Thyroid gland (tissue), 4 donors: Measurements from ENCODE around the gene ZNF487. TPM values are rescaled to one million over a fixed set of nuclear protein-coding genes. Genes with fewer than 3 reads are reported as not detected.
"Not testable (repeated sequence)": the region's sequence is repeated elsewhere in the genome, so short reads cannot be mapped to it uniquely, and the experiment has no call there.

Experiments used
- DNase-seq, 2 donors: peaks; one replicate each; pipeline ENCODE4 v3.0.0-alpha.2; 2019
- H3K27ac ChIP-seq, 3 donors: fragments of 200-600 bp; sonication (generic); 1 replicate in 2 of 3; 2 replicates in 1 of 3; pipeline ENCODE4 v1.5.1; 2016 to 2019; ENCODE audit warnings: mild to moderate bottlenecking in 1 of 3, moderate library complexity in 1 of 3
- H3K27me3 ChIP-seq: fragments of 200-600 bp; sonication (generic); one replicate; pipeline ENCODE4 v1.5.1; 2019
- H3K36me3 ChIP-seq, 2 donors: fragments of 200-600 bp; sonication (generic); one replicate each; pipeline ENCODE4 v1.5.1; 2016 to 2019
- H3K4me1 ChIP-seq, 2 donors: fragments of 200-600 bp; sonication (generic); one replicate each; pipeline ENCODE4 v1.5.1; 2017 to 2019
- H3K4me3 ChIP-seq, 3 donors: fragments of 200-600 bp; sonication (generic); replicated peaks in 1 of 3; 1 replicate in 2 of 3; 2 replicates in 1 of 3; pipeline ENCODE4 v1.5.1; 2016; ENCODE audit warnings: mild to moderate bottlenecking in 1 of 3
- H3K9me3 ChIP-seq: fragments of 200-600 bp; sonication (generic); one replicate; pipeline ENCODE4 v1.5.1; 2017
- CTCF ChIP-seq, 6 experiments: fragments of 200-600 bp in 3 of 6; fragments of 450-650 bp in 3 of 6; sonication (generic) in 3 of 6; IDR thresholded peaks; one replicate each; pipeline ENCODE4 v1.5.1; 2016 to 2019; ENCODE audit warnings: antibody characterized with exemption in 6 of 6, mild to moderate bottlenecking in 2 of 6, inconsistent platforms in 1 of 6, moderate library complexity in 1 of 6
- POLR2A ChIP-seq, 2 donors: fragments of 450-650 bp; IDR thresholded peaks; one replicate each; pipeline ENCODE4 v1.6.1; 2017; ENCODE audit warnings: antibody characterized with exemption in 2 of 2, mild to moderate bottlenecking in 2 of 2, moderate library complexity in 1 of 2
- WGBS, 2 donors: methylation state at CpG; one replicate each; pipeline ENCODE4 v1.1.5; 2017; 5-methylcytosine and 5-hydroxymethylcytosine counted together
- intact Hi-C: fragments of 100-400 bp; cut with DNase I; formaldehyde crosslinking; loops from one replicate; pipeline ENCODE4 v1.15.1; 2023
- total RNA-seq, 4 donors: library from RNA; depleted of rRNA; stranded (reverse); fragments of >200 nt; gene quantifications; one replicate each; pipeline ENCODE4 v1.2.3, GENCODE V29; 2016

Gene ZNF487
- total RNA-seq, 4 donors from 2014 or later, result 11.9 to 21.7 (median 19.9) TPM

DNA sequence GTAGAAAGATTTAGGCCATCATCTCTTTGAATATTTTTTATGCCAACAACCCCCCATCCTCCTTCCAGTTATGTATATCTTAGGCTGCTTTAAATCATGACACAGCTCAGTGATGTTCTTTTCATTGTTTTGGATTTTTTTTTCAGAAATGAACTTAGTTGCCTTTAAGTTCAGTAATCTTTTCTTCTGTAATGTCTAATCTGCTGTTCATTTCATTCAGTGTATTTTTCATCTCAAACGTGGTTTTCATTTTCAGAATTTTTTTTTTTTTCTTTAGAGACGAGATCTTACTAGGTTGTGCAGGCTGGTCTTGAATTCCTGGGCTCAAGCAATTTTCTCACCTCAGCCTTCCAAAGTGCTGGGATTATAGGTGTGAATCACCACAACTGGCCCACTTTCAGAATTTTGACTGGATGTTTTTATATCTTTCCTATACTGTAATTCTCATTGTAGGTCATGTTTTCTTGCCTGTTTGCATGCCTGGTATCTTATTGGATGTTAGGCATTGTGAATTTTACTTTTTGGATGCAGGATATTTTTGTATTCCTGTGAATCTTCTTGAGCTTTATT is 8.1 kb downstream of the ZNF487 start:
- DNase-seq, result no peak
- no peak for TF ChIP-seq POLR2A (IDR thresholded peaks at IDR 0.05)

DNA sequence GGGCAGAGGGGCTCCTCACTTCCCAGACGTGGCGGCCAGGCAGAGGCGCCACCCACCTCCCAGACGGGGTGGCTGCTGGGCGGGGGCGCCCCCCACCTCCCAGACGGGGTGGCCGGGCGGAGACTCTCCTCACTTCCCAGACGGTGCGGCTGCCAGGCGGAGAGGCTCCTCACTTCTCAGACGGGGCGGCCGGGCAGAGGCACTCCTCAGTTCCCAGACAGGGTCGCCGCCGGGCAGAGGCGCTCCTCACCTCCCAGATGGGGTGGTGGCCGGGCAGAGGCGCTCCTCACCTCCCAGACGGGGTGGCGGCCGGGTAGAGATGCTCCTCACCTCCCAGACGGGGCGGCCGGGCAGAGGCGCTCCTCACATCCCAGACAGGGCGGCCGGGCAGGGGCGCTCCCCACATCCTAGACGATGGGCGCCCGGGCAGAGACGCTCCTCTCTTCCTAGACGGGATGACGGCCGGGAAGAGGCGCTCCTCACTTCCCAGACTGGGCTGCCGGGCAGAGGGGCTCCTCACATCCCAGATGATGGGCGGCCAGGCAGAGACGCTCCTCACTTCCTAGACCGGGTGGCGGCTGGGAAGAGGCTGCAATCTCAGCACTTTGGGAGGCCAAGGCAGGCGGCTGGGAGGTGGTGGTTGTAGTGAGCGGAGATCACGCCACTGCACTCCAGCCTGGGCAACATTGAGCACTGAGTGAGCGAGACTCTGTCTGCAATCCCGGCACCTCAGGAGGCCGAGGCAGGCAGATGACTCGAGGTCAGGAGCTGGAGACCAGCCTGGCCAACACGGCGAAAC is 9.5 kb downstream of the ZNF487 start:
- WGBS, 2 donors, result 96 to 98% methylated on average over 33 to 36 of the region's 53 CpGs
- H3K27me3 ChIP-seq, intact Hi-C loops, H3K4me3 ChIP-seq, DNase-seq, H3K4me1 ChIP-seq, H3K36me3 ChIP-seq, H3K9me3 ChIP-seq, H3K27ac ChIP-seq: not testable (repeated sequence)

More for the DNA sequence above, 8.1 kb downstream of the ZNF487 start:
- Histone ChIP-seq H3K27ac (no peak overlapping the region), H3K9me3 (no peaks in the 10 kb centered on the region), H3K4me3 (no peak overlapping the region), H3K27me3 (no peaks in the 10 kb centered on the region), H3K4me1 (peaks cover 0 to 6% of the 10 kb centered on the region in 2 donors), H3K36me3 (no peaks in the 10 kb centered on the region)
- WGBS, 2 donors, result 94 to 95% methylated on average over 2 of the region's 2 CpGs
- intact Hi-C loops, result no loop called here

GRCh38 chr10:43448742-43449141 is 11.8 kb downstream of the ZNF487 start:
- no peak overlapping the region for H3K27ac ChIP-seq
- 81 to 95% methylated on average over 2 of the region's 2 CpGs for WGBS, 2 donors
- no peaks in the 10 kb centered on the region for H3K36me3 ChIP-seq
- peaks cover 6 to 24% of the 10 kb centered on the region in 2 donors for H3K4me1 ChIP-seq
- TF ChIP-seq POLR2A (IDR thresholded peaks at IDR 0.05) (no peak), CTCF (IDR thresholded peaks at IDR 0.05) (no peak)
- H3K4me3 ChIP-seq, result no peak overlapping the region
- intact Hi-C loops, result no loop called here
- DNase-seq, result no peak
- H3K27me3 ChIP-seq, result no peaks in the 10 kb centered on the region
- H3K9me3 ChIP-seq, result no peaks in the 10 kb centered on the region

DNA sequence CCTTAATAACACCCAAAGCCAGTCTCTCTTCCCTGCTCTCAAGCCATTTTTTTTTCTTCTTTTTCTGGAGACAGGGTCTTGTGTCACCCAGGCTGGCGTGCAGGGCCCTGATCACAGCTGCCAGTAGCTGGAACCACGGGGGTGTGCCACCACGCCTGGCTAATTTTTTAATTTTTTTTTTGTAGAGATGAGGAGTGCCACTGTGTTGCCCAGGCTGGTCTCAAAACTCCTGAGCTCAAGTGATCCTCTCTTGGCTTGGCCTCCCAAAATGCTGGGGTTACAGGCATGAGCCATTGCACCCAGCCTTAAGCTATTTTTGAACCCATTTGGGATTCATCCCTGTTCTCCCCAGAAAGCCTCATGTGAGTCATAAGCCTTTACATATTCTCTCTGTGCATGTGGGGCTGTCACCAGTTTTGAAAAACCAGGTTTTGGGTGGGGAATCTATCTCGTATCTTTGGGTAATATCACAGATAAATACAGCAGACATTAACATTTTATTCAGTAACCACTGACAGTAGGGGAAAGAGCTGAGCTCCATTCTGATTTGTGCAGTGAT is 15.5 kb downstream of the ZNF487 start:
- no peaks in the 10 kb centered on the region for H3K27me3 ChIP-seq
- peaks cover 20 to 35% of the 10 kb centered on the region in 2 donors for H3K4me1 ChIP-seq
- 25 to 42% methylated on average over 4 of the region's 4 CpGs for WGBS, 2 donors
- peak; percentile 59 to 64 for DNase-seq
- peak overlapping the region; percentile 1 to 34 (median 22) for H3K27ac ChIP-seq
- no peak for TF ChIP-seq CTCF (IDR thresholded peaks at IDR 0.05)
- TF ChIP-seq POLR2A (IDR thresholded peaks at IDR 0.05), result no peak
- intact Hi-C loops, result no loop called here
- H3K9me3 ChIP-seq, result no peaks in the 10 kb centered on the region
- no peaks in the 10 kb centered on the region for H3K36me3 ChIP-seq
- H3K4me3 ChIP-seq, result no peak overlapping the region

GRCh38 chr10:43453266-43453831 is 16.4 kb downstream of the ZNF487 start:
- H3K27me3 ChIP-seq, result no peaks in the 10 kb centered on the region
- H3K27ac ChIP-seq, result peak overlapping the region in 2 of 3 donors; percentile 1 to 22
- TF ChIP-seq CTCF (IDR thresholded peaks at IDR 0.05) (no peak), POLR2A (IDR thresholded peaks at IDR 0.05) (no peak)
- peaks cover 20 to 35% of the 10 kb centered on the region in 2 donors for H3K4me1 ChIP-seq
- no peak for DNase-seq
- 81 to 86% methylated on average over 4 of the region's 4 CpGs for WGBS, 2 donors
- H3K9me3 ChIP-seq, result no peaks in the 10 kb centered on the region
- intact Hi-C loops, result no loop called here
- H3K4me3 ChIP-seq, result no peak overlapping the region
- H3K36me3 ChIP-seq, result no peaks in the 10 kb centered on the region

GRCh38 chr10:43454025-43454424 is 17.1 kb downstream of the ZNF487 start:
- intact Hi-C loops, H3K27me3 ChIP-seq, H3K4me3 ChIP-seq, H3K36me3 ChIP-seq, DNase-seq, H3K9me3 ChIP-seq: not testable (repeated sequence)
- Histone ChIP-seq H3K27ac (peak overlapping the region in 1 of 3 donors; percentile 80), H3K4me1 (peaks cover 20 to 35% of the 10 kb centered on the region in 2 donors)
- 87 to 88% methylated on average over 9 of the region's 9 CpGs for WGBS, 2 donors

DNA sequence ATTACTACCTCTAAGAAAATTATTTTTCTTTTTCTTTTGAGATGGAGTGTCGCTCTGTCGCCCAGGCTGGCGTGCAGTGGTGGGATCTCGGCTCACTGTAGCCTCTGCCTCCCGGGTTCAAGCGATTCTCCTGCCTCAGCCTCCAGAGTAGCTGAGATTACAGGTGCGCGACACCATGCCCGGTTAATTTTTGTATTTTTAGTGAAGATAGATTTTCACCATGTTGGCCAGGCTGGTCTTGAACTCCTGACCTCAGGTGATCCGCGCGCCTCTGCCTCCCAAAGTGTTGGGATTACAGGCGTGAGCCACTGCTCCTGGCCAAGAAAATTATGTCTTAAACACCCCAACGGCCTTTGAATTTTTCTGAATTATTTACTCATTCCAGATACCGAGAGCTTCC is 19.6 kb downstream of the ZNF487 start:
- H3K4me3 ChIP-seq, intact Hi-C loops, H3K36me3 ChIP-seq, H3K27me3 ChIP-seq, H3K9me3 ChIP-seq, DNase-seq: not testable (repeated sequence)
- Histone ChIP-seq H3K27ac (peak overlapping the region; percentile 80 to 89 (median 82)), H3K4me1 (peaks cover 20 to 34% of the 10 kb centered on the region in 2 donors)
- 95 to 97% methylated on average over 15 of the region's 15 CpGs for WGBS, 2 donors
